K562 (cell line): ENCODE data around the gene RAD51AP2. TPM values are rescaled to one million over a fixed set of nuclear protein-coding genes. Genes with fewer than 3 reads are reported as not detected.
A peak's percentile ranks its signal among the peaks of the same experiment; 100 is the strongest.

ENCODE experiments used
- NRF1 ChIP-seq, 2 experiments: fragments of 450-650 bp; IDR thresholded peaks in 1 of 2; conservative IDR thresholded peaks in 1 of 2; 2 replicates each; pipeline ENCODE4 v1.6.1; 2014; ENCODE audit warnings: mild to moderate bottlenecking in 2 of 2
- polyA plus RNA-seq, 8 experiments: library from polyadenylated mRNA; depleted of rRNA in 4 of 8; stranded (reverse) in 5 of 8; unstranded in 3 of 8; fragments of >200 nt; fragmentation: Nextera tagmentation in 2 of 8; fragmentation: Illumina TruSeq in 1 of 8; extraction: Ambion mirVana in 2 of 8; extraction: Trizol in 1 of 8; gene quantifications; 2 replicates each; pipeline versions ENCODE4 v1.2.1 to v1.2.3, GENCODE V29; 2011 to 2014; ENCODE audit warnings: inconsistent platforms in 1 of 8, missing spikeins in 1 of 8
- total RNA-seq, 7 experiments: library from RNA; depleted of rRNA in 6 of 7; stranded (reverse); fragments of >200 nt in 6 of 7; fragmentation: Illumina TruSeq in 2 of 7; extraction: Trizol in 2 of 7; gene quantifications; 2 replicates each; pipeline versions ENCODE4 v1.2.1 to v1.2.3, GENCODE V29; 2011 to 2021; ENCODE audit warnings: low replicate concordance in 1 of 7
- TF ChIP-seq, protein P1 (sequence below): fragments of 450-650 bp; IDR thresholded peaks from 2 replicates; pipeline ENCODE4 v1.6.1; 2016; ENCODE audit warnings: mild to moderate bottlenecking, moderate library complexity
- TF ChIP-seq, protein P2 (sequence below), 2 experiments: IDR thresholded peaks; 2 replicates each; pipeline ENCODE4 v1.6.1; 2011; ENCODE audit warnings: borderline replicate concordance in 1 of 2, control low read depth in 1 of 2, low read depth in 1 of 2, low read length in 1 of 2, mild to moderate bottlenecking in 1 of 2, mixed read lengths in 1 of 2, moderate library complexity in 1 of 2; ENCODE audit not compliant: insufficient read depth in 1 of 2, insufficient read length in 1 of 2, poor library complexity in 1 of 2, severe bottlenecking in 1 of 2; ENCODE audit errors: extremely low read depth in 1 of 2

Gene RAD51AP2
- total and polyA plus RNA-seq, 9 of the 15 experiments (the other 6 are each of a cell fraction or from before 2014, with no cell fraction given): 0.01 to 0.04 (median 0.04) TPM; not detected in 6

DNA sequence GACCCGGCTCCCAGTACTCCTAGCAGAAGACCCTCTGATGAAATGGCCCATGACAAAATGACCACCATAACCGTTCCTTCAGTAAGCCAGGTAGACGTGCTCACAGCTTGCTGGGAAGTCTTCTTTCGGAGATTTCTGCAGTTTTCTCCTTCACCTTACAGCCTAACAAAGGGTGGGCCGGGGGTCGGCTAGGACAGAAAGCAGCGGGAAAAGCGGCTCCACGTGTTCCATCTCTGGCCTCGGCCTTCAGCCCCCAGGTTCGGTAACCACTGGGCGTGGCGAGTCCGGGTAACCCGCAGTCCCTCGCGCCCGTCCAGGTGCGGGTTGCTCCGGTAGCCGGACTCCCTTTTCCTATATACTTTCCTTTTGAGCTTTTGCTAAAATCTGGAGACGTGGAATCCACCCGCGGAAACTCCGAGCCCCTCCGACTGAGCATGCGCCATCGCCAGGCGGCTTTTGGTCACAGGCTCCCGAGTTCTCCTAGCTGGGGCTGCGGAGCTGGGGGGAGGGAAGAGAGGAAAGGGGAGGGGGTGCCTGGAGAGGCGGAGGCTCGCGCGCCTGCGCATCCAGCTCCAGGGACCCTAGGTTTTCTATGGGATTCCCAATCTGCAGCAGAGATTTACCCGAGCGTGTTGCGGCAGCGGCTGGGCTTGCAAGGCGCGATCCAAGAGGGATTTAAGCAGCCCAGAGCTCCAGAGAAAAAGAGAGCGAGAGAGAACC, 22.0 kb upstream of the RAD51AP2 start, which contains the start of gene VSNL1 (continued):
- TF ChIP-seq, protein P1, sequence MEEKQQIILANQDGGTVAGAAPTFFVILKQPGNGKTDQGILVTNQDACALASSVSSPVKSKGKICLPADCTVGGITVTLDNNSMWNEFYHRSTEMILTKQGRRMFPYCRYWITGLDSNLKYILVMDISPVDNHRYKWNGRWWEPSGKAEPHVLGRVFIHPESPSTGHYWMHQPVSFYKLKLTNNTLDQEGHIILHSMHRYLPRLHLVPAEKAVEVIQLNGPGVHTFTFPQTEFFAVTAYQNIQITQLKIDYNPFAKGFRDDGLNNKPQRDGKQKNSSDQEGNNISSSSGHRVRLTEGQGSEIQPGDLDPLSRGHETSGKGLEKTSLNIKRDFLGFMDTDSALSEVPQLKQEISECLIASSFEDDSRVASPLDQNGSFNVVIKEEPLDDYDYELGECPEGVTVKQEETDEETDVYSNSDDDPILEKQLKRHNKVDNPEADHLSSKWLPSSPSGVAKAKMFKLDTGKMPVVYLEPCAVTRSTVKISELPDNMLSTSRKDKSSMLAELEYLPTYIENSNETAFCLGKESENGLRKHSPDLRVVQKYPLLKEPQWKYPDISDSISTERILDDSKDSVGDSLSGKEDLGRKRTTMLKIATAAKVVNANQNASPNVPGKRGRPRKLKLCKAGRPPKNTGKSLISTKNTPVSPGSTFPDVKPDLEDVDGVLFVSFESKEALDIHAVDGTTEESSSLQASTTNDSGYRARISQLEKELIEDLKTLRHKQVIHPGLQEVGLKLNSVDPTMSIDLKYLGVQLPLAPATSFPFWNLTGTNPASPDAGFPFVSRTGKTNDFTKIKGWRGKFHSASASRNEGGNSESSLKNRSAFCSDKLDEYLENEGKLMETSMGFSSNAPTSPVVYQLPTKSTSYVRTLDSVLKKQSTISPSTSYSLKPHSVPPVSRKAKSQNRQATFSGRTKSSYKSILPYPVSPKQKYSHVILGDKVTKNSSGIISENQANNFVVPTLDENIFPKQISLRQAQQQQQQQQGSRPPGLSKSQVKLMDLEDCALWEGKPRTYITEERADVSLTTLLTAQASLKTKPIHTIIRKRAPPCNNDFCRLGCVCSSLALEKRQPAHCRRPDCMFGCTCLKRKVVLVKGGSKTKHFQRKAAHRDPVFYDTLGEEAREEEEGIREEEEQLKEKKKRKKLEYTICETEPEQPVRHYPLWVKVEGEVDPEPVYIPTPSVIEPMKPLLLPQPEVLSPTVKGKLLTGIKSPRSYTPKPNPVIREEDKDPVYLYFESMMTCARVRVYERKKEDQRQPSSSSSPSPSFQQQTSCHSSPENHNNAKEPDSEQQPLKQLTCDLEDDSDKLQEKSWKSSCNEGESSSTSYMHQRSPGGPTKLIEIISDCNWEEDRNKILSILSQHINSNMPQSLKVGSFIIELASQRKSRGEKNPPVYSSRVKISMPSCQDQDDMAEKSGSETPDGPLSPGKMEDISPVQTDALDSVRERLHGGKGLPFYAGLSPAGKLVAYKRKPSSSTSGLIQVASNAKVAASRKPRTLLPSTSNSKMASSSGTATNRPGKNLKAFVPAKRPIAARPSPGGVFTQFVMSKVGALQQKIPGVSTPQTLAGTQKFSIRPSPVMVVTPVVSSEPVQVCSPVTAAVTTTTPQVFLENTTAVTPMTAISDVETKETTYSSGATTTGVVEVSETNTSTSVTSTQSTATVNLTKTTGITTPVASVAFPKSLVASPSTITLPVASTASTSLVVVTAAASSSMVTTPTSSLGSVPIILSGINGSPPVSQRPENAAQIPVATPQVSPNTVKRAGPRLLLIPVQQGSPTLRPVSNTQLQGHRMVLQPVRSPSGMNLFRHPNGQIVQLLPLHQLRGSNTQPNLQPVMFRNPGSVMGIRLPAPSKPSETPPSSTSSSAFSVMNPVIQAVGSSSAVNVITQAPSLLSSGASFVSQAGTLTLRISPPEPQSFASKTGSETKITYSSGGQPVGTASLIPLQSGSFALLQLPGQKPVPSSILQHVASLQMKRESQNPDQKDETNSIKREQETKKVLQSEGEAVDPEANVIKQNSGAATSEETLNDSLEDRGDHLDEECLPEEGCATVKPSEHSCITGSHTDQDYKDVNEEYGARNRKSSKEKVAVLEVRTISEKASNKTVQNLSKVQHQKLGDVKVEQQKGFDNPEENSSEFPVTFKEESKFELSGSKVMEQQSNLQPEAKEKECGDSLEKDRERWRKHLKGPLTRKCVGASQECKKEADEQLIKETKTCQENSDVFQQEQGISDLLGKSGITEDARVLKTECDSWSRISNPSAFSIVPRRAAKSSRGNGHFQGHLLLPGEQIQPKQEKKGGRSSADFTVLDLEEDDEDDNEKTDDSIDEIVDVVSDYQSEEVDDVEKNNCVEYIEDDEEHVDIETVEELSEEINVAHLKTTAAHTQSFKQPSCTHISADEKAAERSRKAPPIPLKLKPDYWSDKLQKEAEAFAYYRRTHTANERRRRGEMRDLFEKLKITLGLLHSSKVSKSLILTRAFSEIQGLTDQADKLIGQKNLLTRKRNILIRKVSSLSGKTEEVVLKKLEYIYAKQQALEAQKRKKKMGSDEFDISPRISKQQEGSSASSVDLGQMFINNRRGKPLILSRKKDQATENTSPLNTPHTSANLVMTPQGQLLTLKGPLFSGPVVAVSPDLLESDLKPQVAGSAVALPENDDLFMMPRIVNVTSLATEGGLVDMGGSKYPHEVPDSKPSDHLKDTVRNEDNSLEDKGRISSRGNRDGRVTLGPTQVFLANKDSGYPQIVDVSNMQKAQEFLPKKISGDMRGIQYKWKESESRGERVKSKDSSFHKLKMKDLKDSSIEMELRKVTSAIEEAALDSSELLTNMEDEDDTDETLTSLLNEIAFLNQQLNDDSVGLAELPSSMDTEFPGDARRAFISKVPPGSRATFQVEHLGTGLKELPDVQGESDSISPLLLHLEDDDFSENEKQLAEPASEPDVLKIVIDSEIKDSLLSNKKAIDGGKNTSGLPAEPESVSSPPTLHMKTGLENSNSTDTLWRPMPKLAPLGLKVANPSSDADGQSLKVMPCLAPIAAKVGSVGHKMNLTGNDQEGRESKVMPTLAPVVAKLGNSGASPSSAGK: 0 out of 2 replicates have a peak, but pooled peaks have one; percentile 21
- peak; percentile 77 for TF ChIP-seq NRF1 (conservative IDR thresholded peaks at IDR 0.05 in 1 of 2, IDR thresholded peaks at IDR 0.05 in 1 of 2)
- TF ChIP-seq, protein P2, sequence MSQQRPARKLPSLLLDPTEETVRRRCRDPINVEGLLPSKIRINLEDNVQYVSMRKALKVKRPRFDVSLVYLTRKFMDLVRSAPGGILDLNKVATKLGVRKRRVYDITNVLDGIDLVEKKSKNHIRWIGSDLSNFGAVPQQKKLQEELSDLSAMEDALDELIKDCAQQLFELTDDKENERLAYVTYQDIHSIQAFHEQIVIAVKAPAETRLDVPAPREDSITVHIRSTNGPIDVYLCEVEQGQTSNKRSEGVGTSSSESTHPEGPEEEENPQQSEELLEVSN (IDR thresholded peaks at IDR 0.05; ENCODE audit: borderline replicate concordance in 1 of 2, extremely low read depth in 1 of 2, insufficient read depth in 1 of 2, insufficient read length in 1 of 2, low read depth in 1 of 2, low read length in 1 of 2, poor library complexity in 1 of 2, severe bottlenecking in 1 of 2): peak; percentile 50 to 79
